C4-2B (cell line): ENCODE results near the gene SSBP3.
"Not testable (repeated sequence)": the region's sequence is repeated elsewhere in the genome, so short reads cannot be mapped to it uniquely, and the experiment has no call there.

Experiments
- CTCF ChIP-seq: fragments of 450-650 bp; conservative IDR thresholded peaks from 2 replicates; pipeline ENCODE4 v1.5.1; 2017; ENCODE audit warnings: mild to moderate bottlenecking
- ZFX ChIP-seq: fragments of 450-650 bp; IDR thresholded peaks from 2 replicates; pipeline ENCODE4 v1.6.1; 2017

GRCh38 chr1:54389608-54390007 is 16.6 kb downstream of the SSBP3 start:
- TF ChIP-seq CTCF, ZFX: not testable (repeated sequence)
